Left lung (tissue), 10 donors: ENCODE measurements around the gene MS4A3. TPM values are rescaled to one million over a fixed set of nuclear protein-coding genes. Genes with fewer than 3 reads are reported as not detected.

ENCODE experiments used
- ATAC-seq: fragments of 200-7000 bp; cut with Tn5 transposase; one replicate; pipeline ENCODE4 v1.9.1; 2020; ENCODE audit warnings: moderate library complexity
- DNase-seq, 4 donors: peaks; one replicate each; pipeline ENCODE4 v3.0.0-alpha.2; 2013 to 2020
- H3K27ac ChIP-seq, 2 donors: fragments of 200-600 bp; sonication (generic) in 1 of 2; one replicate each; pipeline versions ENCODE4 v1.5.0 to v1.8.0; 2020 to 2021
- H3K27me3 ChIP-seq, 2 donors: fragments of 200-600 bp; sonication (generic) in 1 of 2; one replicate each; pipeline versions ENCODE4 v1.5.0 to v1.8.0; 2020 to 2021
- H3K36me3 ChIP-seq, 2 donors: fragments of 200-600 bp; sonication (generic) in 1 of 2; one replicate each; pipeline versions ENCODE4 v1.5.0 to v1.8.0; 2020 to 2021
- H3K4me1 ChIP-seq, 2 donors: fragments of 200-600 bp; one replicate each; pipeline ENCODE4 v1.8.0; 2021
- H3K4me3 ChIP-seq, 2 donors: fragments of 200-600 bp; sonication (generic) in 1 of 2; one replicate each; pipeline versions ENCODE4 v1.5.0 to v1.8.0; 2020 to 2021; ENCODE audit warnings: mild to moderate bottlenecking in 1 of 2
- H3K9me3 ChIP-seq, 2 donors: fragments of 200-600 bp; sonication (generic) in 1 of 2; one replicate each; pipeline versions ENCODE4 v1.5.0 to v1.8.0; 2020 to 2021
- intact Hi-C, 2 donors: fragments of 100-400 bp; cut with DNase I; formaldehyde crosslinking; loops; one replicate each; pipeline versions ENCODE4 v1.11.2 to v1.14.2; 2022
- polyA plus RNA-seq, 6 donors: library from polyadenylated mRNA; unstranded; fragments of 120-200 nt; gene quantifications; one replicate each; pipeline ENCODE4 v1.2.1, GENCODE V29; 2013; ENCODE audit not compliant: insufficient read length in 6 of 6
- total RNA-seq, 2 donors: library from RNA; stranded (reverse); fragmentation: NEBNext Ultra II Directional; extraction: Animal tissue kit (Norgen Biotek cat#: 25700); gene quantifications; one replicate each; pipeline ENCODE4 v1.2.1, GENCODE V29; 2021
- TF ChIP-seq, protein P1 (sequence below), 2 donors: fragments of 200-600 bp; sonication (generic) in 1 of 2; IDR thresholded peaks; one replicate each; pipeline versions ENCODE4 v1.5.0 to v1.8.0; 2021; ENCODE audit warnings: antibody characterized with exemption in 2 of 2
- donor health status: DM: no; HTN: yes; CAD: no.
- donor health status: DM: no; HTN: no; CAD: no.

The MS4A3 gene
- total and polyA plus RNA-seq, 8 donors, result 0.73 to 2.3 (median 1.3) TPM; not detected in 1

DNA sequence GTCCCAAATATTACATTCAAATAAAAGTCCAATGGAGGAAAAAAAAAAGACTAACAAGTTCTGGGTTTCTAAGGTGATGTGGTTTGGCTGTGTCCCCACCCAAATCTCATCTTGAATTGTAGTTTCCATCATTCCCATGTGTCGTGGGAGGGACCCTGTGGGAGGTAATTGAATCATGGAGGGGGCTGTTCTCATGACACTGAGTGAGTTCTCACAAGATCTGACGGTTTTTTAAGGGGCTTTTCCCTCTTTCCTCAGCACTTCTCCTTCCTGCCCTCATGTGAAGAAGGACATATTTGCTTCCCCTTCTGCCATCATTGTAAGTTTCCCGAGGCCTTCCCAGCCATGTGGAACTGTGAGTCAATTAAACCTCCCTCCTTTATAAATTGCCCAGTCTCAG is 24.1 kb downstream of the MS4A3 start:
- intact Hi-C loops, result no loop called here
- Histone ChIP-seq H3K27ac (no peak overlapping the region), H3K27me3 (no peaks in the 10 kb centered on the region), H3K4me1 (peaks cover 0 to 4% of the 10 kb centered on the region in 2 donors), H3K9me3 (peaks cover 0 to 3% of the 10 kb centered on the region in 2 donors), H3K36me3 (no peaks in the 10 kb centered on the region), H3K4me3 (no peak overlapping the region)
- DNase-seq (no peak), ATAC-seq (no peak)
- TF ChIP-seq, protein P1, sequence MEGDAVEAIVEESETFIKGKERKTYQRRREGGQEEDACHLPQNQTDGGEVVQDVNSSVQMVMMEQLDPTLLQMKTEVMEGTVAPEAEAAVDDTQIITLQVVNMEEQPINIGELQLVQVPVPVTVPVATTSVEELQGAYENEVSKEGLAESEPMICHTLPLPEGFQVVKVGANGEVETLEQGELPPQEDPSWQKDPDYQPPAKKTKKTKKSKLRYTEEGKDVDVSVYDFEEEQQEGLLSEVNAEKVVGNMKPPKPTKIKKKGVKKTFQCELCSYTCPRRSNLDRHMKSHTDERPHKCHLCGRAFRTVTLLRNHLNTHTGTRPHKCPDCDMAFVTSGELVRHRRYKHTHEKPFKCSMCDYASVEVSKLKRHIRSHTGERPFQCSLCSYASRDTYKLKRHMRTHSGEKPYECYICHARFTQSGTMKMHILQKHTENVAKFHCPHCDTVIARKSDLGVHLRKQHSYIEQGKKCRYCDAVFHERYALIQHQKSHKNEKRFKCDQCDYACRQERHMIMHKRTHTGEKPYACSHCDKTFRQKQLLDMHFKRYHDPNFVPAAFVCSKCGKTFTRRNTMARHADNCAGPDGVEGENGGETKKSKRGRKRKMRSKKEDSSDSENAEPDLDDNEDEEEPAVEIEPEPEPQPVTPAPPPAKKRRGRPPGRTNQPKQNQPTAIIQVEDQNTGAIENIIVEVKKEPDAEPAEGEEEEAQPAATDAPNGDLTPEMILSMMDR (IDR thresholded peaks at IDR 0.05), result no peak

DNA sequence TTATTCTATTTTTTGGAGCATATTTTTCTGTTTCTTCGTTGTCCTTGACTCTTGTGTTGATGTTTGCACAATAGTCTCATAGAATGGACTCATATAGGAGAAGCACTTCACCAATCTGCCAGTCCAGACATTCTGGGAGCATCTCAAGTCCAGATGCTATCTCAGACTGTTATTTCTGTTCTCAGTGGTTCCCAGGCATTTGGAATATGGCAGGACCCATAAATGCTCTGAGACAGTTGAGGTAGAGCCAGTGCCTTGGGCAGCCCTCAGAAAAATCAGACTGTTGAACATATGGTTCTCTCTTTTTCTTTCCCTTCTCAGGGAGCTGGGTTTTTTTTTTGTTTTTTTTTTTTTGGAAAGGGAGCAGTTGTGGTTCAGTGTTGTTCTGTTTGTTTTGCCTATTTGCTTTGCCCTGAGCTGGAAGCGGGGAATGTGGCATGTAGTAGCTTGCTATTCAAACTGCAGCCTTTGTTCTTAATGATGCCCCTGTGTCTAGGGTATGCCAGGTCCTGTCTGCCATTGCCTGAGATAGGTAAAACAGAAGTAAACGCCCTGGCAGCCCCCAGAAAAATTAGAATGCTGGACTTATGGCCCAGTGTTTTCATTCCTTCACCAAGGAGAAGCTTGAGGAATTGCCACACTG is 28.3 kb downstream of the MS4A3 start:
- DNase-seq, result no peak
- intact Hi-C loops, result no loop called here
- peaks cover 0 to 3% of the 10 kb centered on the region in 2 donors for H3K9me3 ChIP-seq
- no peaks in the 10 kb centered on the region for H3K27me3 ChIP-seq
- TF ChIP-seq, protein P1 (IDR thresholded peaks at IDR 0.05), result no peak
- no peaks in the 10 kb centered on the region for H3K4me1 ChIP-seq
- no peaks in the 10 kb centered on the region for H3K36me3 ChIP-seq
- no peak overlapping the region for H3K4me3 ChIP-seq
- ATAC-seq, result no peak
- no peak overlapping the region for H3K27ac ChIP-seq

- TF ChIP-seq, protein P1 (IDR thresholded peaks at IDR 0.05), result no peak
- no peak overlapping the region for H3K4me3 ChIP-seq
- no peak for DNase-seq
- intact Hi-C loops, result no loop called here
- ATAC-seq, result no peak
- no peak overlapping the region for H3K27ac ChIP-seq
- no peaks in the 10 kb centered on the region for H3K4me1 ChIP-seq
- no peaks in the 10 kb centered on the region for H3K9me3 ChIP-seq
- no peaks in the 10 kb centered on the region for H3K36me3 ChIP-seq
- no peaks in the 10 kb centered on the region for H3K27me3 ChIP-seq
These were observed 29.4 kb downstream of the MS4A3 start for GRCh38 chr11:60085909-60086308.

DNA sequence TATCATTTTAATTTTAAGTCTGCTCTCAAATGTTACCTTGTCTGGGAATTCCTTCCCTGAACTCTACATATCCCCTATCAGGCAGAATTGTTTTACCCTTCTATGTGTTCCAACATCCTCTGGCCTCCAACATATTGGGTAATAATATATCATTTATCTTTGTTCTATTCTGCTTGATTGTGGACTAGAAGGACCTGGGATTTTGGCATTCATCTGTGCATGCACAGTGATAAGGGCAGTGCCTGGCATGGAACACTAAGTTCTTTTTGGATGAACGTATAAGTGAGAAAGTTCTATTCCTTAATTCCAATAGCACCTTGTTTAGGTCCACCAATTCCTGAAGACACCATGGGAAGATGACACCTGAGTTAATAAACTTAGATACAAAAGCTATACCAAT is 30.8 kb downstream of the MS4A3 start:
- no peak for ATAC-seq
- intact Hi-C loops, result no loop called here
- Histone ChIP-seq H3K9me3 (no peaks in the 10 kb centered on the region), H3K4me3 (no peak overlapping the region), H3K27ac (no peak overlapping the region), H3K36me3 (no peaks in the 10 kb centered on the region), H3K27me3 (no peaks in the 10 kb centered on the region), H3K4me1 (no peaks in the 10 kb centered on the region)
- TF ChIP-seq, protein P1 (IDR thresholded peaks at IDR 0.05), result no peak
- no peak for DNase-seq

GRCh38 chr11:60088364-60088763 is 31.9 kb downstream of the MS4A3 start, which contains the start of gene MS4A2:
MS4A2 (plus strand) TSS chr11:60088664; CDS start chr11:60088766, 102 bp downstream.
- TF ChIP-seq, protein P1 (IDR thresholded peaks at IDR 0.05), result no peak
- Histone ChIP-seq H3K4me3 (no peak within 1 kb of the TSS), H3K9me3 (no peaks in the 10 kb centered on the region), H3K27ac (no peak within 1 kb of the TSS), H3K36me3 (no peaks in the 10 kb centered on the region), H3K27me3 (no peaks in the 10 kb centered on the region), H3K4me1 (no peaks in the 10 kb centered on the region)
- ATAC-seq (no peak), DNase-seq (no peak)
- intact Hi-C loops, result no loop called here
